Measurements from ENCODE around the gene USP21. TPM values are rescaled to one million over a fixed set of nuclear protein-coding genes. Genes with fewer than 3 reads are reported as not detected.

The USP21 gene
- total and polyA plus RNA-seq, 9 of the 15 experiments (the other 6 are each of a cell fraction or from before 2014, with no cell fraction given), result 4.9 to 52.4 (median 21.6) TPM

DNA sequence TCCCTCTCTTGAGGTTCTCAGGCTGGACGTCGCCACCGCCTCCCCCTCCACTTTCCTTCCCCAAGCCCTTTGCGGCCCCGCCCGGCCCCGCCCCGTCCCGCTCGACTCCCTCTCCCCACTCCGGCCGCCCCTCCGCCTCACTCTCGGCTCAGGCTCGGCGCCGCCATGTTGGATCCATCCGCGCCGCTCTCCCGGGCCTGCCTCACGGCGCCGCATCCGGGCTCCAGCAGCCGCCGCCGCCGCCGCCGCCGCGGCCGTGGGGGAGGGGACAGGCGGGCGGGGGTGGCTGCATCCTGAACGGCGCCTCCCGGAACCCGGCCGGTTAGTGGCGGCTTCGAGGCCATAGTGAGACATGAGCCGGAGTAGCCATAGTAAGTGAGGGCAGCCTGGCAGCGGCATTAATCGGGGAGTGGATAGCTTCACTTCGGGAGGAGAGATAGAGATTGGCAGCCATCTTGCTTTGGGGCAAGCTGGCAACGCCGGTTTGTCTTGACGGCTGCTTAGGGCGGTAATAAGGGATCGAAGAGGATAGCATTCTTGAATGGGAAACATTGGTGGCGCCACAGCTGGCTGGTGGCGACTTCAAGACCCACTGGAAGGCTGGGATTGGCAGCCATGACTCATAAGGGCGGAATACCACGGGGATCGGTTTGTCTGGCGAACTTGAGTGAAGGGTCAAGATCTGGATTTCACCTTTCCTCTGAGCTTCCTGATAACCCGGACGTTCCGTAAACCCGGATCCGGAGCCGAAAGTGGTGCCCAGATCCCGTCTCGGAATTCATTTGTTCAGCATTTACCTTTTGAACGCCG lies 26.7 kb upstream of the USP21 start, which contains the start of gene DEDD:
Gene DEDD, minus strand, starts transcription at position 258 of the 810 bp plus-strand sequence. CDS start 8,205 bp downstream, outside the sequence.
- Histone ChIP-seq H3K4me3 (peak within 1 kb of the TSS; percentile 57), H3K9me3 (replicated peaks; ENCODE audit: control insufficient read depth, insufficient read depth, low read depth, low read length) (no peaks in the 10 kb centered on the region), H3K27me3 (ENCODE audit: control insufficient read depth in 2 of 2, insufficient read depth in 2 of 2, low read length in 2 of 2) (no peaks in the 10 kb centered on the region), H3K79me2 (ENCODE audit: control insufficient read depth, insufficient read depth, low read length) (peaks cover 58% of the 10 kb centered on the region), H3K9me1 (ENCODE audit: control insufficient read depth, insufficient read depth, low read length) (no peaks in the 10 kb centered on the region), H2AFZ (ENCODE audit: low read depth, low read length) (peak within 1 kb of the TSS; percentile 94), H3K4me1 (replicated peaks in 1 of 2; ENCODE audit: control insufficient read depth in 2 of 2, insufficient read depth in 2 of 2, low read length in 2 of 2) (peaks cover 7 to 15% of the 10 kb centered on the region in 2 experiments; a peak in 3 of 5 replicates), H3K4me2 (ENCODE audit: insufficient read depth, low read length) (peak within 1 kb of the TSS; percentile 97), H4K20me1 (replicated peaks; ENCODE audit: control insufficient read depth, insufficient read depth, low read length) (no peaks in the 10 kb centered on the region), H3K9ac (ENCODE audit: insufficient read depth in 1 of 2, low read depth in 2 of 2, low read length in 2 of 2) (peak within 1 kb of the TSS; percentile 90), H3K27ac (ENCODE audit: extremely low read depth, low read depth, low read length) (peak within 1 kb of the TSS; percentile 89), H3K36me3 (ENCODE audit: control insufficient read depth, insufficient read depth, low read length) (peaks cover 32% of the 10 kb centered on the region)
- ChIA-PET CTCF (ENCODE audit: low intra/inter-chr PET ratio) (no interaction called here), POLR2A (interaction anchor here (0.6 to 4.2 kb wide), 24 partner anchors 8 to 769 kb away, joined by 3 to 20 read pairs (median 4); partner anchors contain the start of genes ADAMTS4, KLHDC9, NIT1 and PFDN2)
- intact Hi-C loops (cut with micrococcal nuclease) (loop anchor here (1.0 to 10.0 kb wide), 4 partner anchors 13 to 408 kb away; partner anchors contain the start of gene PPOX), in situ Hi-C loops (cut with MboI) (no loop called here)
- BruUV-seq (replicated peaks), result no TSS peak
- ATAC-seq, result peak; percentile 97
- FAIRE-seq, result peak; percentile 91
- peak; percentile 92 to 96 (median 92) for DNase-seq (ENCODE audit: extremely low read depth in 1 of 4, low spot score in 3 of 4)
- WGBS (ENCODE audit: insufficient coverage, low coverage, missing lambda C conversion rate), result under 1% methylated on average over 44 of the region's 68 CpGs
- TF ChIP-seq, protein P1, sequence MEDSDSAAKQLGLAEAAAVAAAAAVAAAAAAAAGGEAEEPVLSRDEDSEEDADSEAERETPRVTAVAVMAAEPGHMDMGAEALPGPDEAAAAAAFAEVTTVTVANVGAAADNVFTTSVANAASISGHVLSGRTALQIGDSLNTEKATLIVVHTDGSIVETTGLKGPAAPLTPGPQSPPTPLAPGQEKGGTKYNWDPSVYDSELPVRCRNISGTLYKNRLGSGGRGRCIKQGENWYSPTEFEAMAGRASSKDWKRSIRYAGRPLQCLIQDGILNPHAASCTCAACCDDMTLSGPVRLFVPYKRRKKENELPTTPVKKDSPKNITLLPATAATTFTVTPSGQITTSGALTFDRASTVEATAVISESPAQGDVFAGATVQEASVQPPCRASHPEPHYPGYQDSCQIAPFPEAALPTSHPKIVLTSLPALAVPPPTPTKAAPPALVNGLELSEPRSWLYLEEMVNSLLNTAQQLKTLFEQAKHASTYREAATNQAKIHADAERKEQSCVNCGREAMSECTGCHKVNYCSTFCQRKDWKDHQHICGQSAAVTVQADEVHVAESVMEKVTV (CRISPR knock-in tag; IDR thresholded peaks at IDR 0.05), result no peak
- TF ChIP-seq ZNF347 (CRISPR knock-in tag; IDR thresholded peaks at IDR 0.05; ENCODE audit: low read depth) (no peak), IRF2 (CRISPR knock-in tag; IDR thresholded peaks at IDR 0.05) (no peak), FOXJ2 (tag; IDR thresholded peaks at IDR 0.05) (peak; percentile 60; the same call in 1 of the 2 replicates), SMAD4 (CRISPR knock-in tag; conservative IDR thresholded peaks at IDR 0.05) (peak; percentile 87), ZNF316 (IDR thresholded peaks at IDR 0.05) (no peak), SMAD1 (IDR thresholded peaks at IDR 0.05; ENCODE audit: low read depth, low read length, partially characterized antibody) (no peak), ZNF23 (CRISPR knock-in tag; IDR thresholded peaks at IDR 0.05) (no peak)
- TF ChIP-seq, protein P2, sequence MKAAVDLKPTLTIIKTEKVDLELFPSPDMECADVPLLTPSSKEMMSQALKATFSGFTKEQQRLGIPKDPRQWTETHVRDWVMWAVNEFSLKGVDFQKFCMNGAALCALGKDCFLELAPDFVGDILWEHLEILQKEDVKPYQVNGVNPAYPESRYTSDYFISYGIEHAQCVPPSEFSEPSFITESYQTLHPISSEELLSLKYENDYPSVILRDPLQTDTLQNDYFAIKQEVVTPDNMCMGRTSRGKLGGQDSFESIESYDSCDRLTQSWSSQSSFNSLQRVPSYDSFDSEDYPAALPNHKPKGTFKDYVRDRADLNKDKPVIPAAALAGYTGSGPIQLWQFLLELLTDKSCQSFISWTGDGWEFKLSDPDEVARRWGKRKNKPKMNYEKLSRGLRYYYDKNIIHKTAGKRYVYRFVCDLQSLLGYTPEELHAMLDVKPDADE (conservative IDR thresholded peaks at IDR 0.05; ENCODE audit: control insufficient read depth, low read depth, low read length), result peak; percentile 53
- TF ChIP-seq, protein P3, sequence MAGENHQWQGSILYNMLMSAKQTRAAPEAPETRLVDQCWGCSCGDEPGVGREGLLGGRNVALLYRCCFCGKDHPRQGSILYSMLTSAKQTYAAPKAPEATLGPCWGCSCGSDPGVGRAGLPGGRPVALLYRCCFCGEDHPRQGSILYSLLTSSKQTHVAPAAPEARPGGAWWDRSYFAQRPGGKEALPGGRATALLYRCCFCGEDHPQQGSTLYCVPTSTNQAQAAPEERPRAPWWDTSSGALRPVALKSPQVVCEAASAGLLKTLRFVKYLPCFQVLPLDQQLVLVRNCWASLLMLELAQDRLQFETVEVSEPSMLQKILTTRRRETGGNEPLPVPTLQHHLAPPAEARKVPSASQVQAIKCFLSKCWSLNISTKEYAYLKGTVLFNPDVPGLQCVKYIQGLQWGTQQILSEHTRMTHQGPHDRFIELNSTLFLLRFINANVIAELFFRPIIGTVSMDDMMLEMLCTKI (IDR thresholded peaks at IDR 0.05; ENCODE audit: partially characterized antibody), result no peak
- TF ChIP-seq, protein P4, sequence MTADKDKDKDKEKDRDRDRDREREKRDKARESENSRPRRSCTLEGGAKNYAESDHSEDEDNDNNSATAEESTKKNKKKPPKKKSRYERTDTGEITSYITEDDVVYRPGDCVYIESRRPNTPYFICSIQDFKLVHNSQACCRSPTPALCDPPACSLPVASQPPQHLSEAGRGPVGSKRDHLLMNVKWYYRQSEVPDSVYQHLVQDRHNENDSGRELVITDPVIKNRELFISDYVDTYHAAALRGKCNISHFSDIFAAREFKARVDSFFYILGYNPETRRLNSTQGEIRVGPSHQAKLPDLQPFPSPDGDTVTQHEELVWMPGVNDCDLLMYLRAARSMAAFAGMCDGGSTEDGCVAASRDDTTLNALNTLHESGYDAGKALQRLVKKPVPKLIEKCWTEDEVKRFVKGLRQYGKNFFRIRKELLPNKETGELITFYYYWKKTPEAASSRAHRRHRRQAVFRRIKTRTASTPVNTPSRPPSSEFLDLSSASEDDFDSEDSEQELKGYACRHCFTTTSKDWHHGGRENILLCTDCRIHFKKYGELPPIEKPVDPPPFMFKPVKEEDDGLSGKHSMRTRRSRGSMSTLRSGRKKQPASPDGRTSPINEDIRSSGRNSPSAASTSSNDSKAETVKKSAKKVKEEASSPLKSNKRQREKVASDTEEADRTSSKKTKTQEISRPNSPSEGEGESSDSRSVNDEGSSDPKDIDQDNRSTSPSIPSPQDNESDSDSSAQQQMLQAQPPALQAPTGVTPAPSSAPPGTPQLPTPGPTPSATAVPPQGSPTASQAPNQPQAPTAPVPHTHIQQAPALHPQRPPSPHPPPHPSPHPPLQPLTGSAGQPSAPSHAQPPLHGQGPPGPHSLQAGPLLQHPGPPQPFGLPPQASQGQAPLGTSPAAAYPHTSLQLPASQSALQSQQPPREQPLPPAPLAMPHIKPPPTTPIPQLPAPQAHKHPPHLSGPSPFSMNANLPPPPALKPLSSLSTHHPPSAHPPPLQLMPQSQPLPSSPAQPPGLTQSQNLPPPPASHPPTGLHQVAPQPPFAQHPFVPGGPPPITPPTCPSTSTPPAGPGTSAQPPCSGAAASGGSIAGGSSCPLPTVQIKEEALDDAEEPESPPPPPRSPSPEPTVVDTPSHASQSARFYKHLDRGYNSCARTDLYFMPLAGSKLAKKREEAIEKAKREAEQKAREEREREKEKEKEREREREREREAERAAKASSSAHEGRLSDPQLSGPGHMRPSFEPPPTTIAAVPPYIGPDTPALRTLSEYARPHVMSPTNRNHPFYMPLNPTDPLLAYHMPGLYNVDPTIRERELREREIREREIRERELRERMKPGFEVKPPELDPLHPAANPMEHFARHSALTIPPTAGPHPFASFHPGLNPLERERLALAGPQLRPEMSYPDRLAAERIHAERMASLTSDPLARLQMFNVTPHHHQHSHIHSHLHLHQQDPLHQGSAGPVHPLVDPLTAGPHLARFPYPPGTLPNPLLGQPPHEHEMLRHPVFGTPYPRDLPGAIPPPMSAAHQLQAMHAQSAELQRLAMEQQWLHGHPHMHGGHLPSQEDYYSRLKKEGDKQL (CRISPR knock-in tag; IDR thresholded peaks at IDR 0.05; ENCODE audit: borderline replicate concordance), result no peak
